Urinary bladder (tissue), 4 donors: Measurements from ENCODE around the gene CCR5. TPM values are rescaled to one million over a fixed set of nuclear protein-coding genes. Genes with fewer than 3 reads are reported as not detected.

Source experiments
- DNase-seq: peaks from one replicate; pipeline ENCODE4 v3.0.0-alpha.2; 2015; ENCODE audit errors: extremely low spot score
- H3K27ac ChIP-seq: one replicate; pipeline ENCODE4 v1.5.1; 2013; ENCODE audit warnings: low read depth, mild to moderate bottlenecking, moderate library complexity
- H3K36me3 ChIP-seq: one replicate; pipeline ENCODE4 v1.6.1; 2013; ENCODE audit warnings: mild to moderate bottlenecking, moderate library complexity; ENCODE audit not compliant: insufficient read depth
- H3K4me1 ChIP-seq: one replicate; pipeline ENCODE4 v1.6.1; 2013; ENCODE audit warnings: mild to moderate bottlenecking, moderate library complexity; ENCODE audit not compliant: insufficient read depth
- H3K4me3 ChIP-seq: one replicate; pipeline ENCODE4 v1.5.1; 2013; ENCODE audit warnings: low read depth, low read length
- WGBS: extraction: QIAGEN DNeasy Blood & Tissue Kit; methylation state at CpG from one replicate; pipeline ENCODE4 v1.1.7; 2013; 5-methylcytosine and 5-hydroxymethylcytosine counted together
- polyA plus RNA-seq: library from polyadenylated mRNA; stranded (reverse); fragments of 200-250 nt; gene quantifications from one replicate; pipeline ENCODE4 v1.2.3, GENCODE V29; 2013
- total RNA-seq: library from RNA; depleted of rRNA; stranded (reverse); fragments of >200 nt; gene quantifications from one replicate; pipeline ENCODE4 v1.2.3, GENCODE V29; 2014
- donor health status: healthy with polysubstance abuse.
- donor health status: healthy.

The CCR5 gene
- total and polyA plus RNA-seq, 2 donors: 1.0 to 1.4 TPM

GRCh38 chr3:46351646-46352045, 19.1 kb upstream of the CCR5 start:
- WGBS: 83% methylated on average over 3 of the region's 3 CpGs
- Histone ChIP-seq H3K4me1 (no peaks in the 10 kb centered on the region), H3K4me3 (no peak overlapping the region), H3K36me3 (no peaks in the 10 kb centered on the region), H3K27ac (no peak overlapping the region)
- DNase-seq: no peak

- WGBS: 80% methylated on average over 4 of the region's 4 CpGs
- Histone ChIP-seq H3K27ac (no peak overlapping the region), H3K4me1 (no peaks in the 10 kb centered on the region), H3K36me3 (no peaks in the 10 kb centered on the region), H3K4me3 (no peak overlapping the region)
- DNase-seq: no peak
Measured at GRCh38 chr3:46353090-46353489, 17.7 kb upstream of the CCR5 start.

GRCh38 chr3:46353647-46354410, 16.9 kb upstream of the CCR5 start, which contains the start of gene CCR2:
CCR2 (plus strand) TSS chr3:46354111; CDS start chr3:46357528, 3,417 bp downstream.
- H3K27ac ChIP-seq: no peak within 1 kb of the TSS
- no peak for DNase-seq
- no peaks in the 10 kb centered on the region for H3K4me1 ChIP-seq
- no peaks in the 10 kb centered on the region for H3K36me3 ChIP-seq
- WGBS: 65% methylated on average over 7 of the region's 7 CpGs
- no peak within 1 kb of the TSS for H3K4me3 ChIP-seq

GRCh38 chr3:46354478-46354877, 16.3 kb upstream of the CCR5 start:
- WGBS: 42% methylated on average over 1 of the region's 1 CpG
- no peak for DNase-seq
- Histone ChIP-seq H3K4me1 (no peaks in the 10 kb centered on the region), H3K27ac (no peak overlapping the region), H3K4me3 (no peak overlapping the region), H3K36me3 (no peaks in the 10 kb centered on the region)

GRCh38 chr3:46354984-46355383, 15.8 kb upstream of the CCR5 start:
- no peaks in the 10 kb centered on the region for H3K4me1 ChIP-seq
- no peak overlapping the region for H3K27ac ChIP-seq
- DNase-seq: no peak
- no peak overlapping the region for H3K4me3 ChIP-seq
- no peaks in the 10 kb centered on the region for H3K36me3 ChIP-seq

GRCh38 chr3:46356276-46356675, 14.5 kb upstream of the CCR5 start:
- H3K4me1 ChIP-seq: no peaks in the 10 kb centered on the region
- H3K27ac ChIP-seq: no peak overlapping the region
- 54% methylated on average over 3 of the region's 3 CpGs for WGBS
- H3K36me3 ChIP-seq: no peaks in the 10 kb centered on the region
- H3K4me3 ChIP-seq: no peak overlapping the region
- DNase-seq: no peak

- DNase-seq: no peak
- no peaks in the 10 kb centered on the region for H3K36me3 ChIP-seq
- H3K4me3 ChIP-seq: no peak overlapping the region
- 79% methylated on average over 4 of the region's 4 CpGs for WGBS
- H3K4me1 ChIP-seq: no peaks in the 10 kb centered on the region
- no peak overlapping the region for H3K27ac ChIP-seq
Measured at GRCh38 chr3:46356909-46357308, 13.8 kb upstream of the CCR5 start.

- DNase-seq: no peak
- WGBS: 75% methylated on average over 6 of the region's 6 CpGs
- H3K36me3 ChIP-seq: no peaks in the 10 kb centered on the region
- H3K4me1 ChIP-seq: no peaks in the 10 kb centered on the region
- no peak overlapping the region for H3K27ac ChIP-seq
- H3K4me3 ChIP-seq: no peak overlapping the region
Measured at GRCh38 chr3:46358466-46358865, 12.3 kb upstream of the CCR5 start.

- Histone ChIP-seq H3K27ac (no peak overlapping the region), H3K36me3 (no peaks in the 10 kb centered on the region), H3K4me1 (no peaks in the 10 kb centered on the region), H3K4me3 (no peak overlapping the region)
- no peak for DNase-seq
- WGBS: 38% methylated on average over 11 of the region's 11 CpGs
Measured at GRCh38 chr3:46359733-46360493, 10.8 kb upstream of the CCR5 start.

GRCh38 chr3:46360907-46361306, 9.8 kb upstream of the CCR5 start:
- DNase-seq: no peak
- no peak overlapping the region for H3K27ac ChIP-seq
- H3K4me3 ChIP-seq: no peak overlapping the region
- WGBS: 67% methylated on average over 6 of the region's 6 CpGs
- H3K4me1 ChIP-seq: no peaks in the 10 kb centered on the region
- no peaks in the 10 kb centered on the region for H3K36me3 ChIP-seq

- Histone ChIP-seq H3K4me1 (no peaks in the 10 kb centered on the region), H3K4me3 (no peak overlapping the region), H3K27ac (no peak overlapping the region), H3K36me3 (no peaks in the 10 kb centered on the region)
- WGBS: 66% methylated on average over 8 of the region's 8 CpGs
- DNase-seq: no peak
Measured at GRCh38 chr3:46361408-46362283, 9.1 kb upstream of the CCR5 start.

- Histone ChIP-seq H3K27ac (no peak overlapping the region), H3K36me3 (no peaks in the 10 kb centered on the region), H3K4me3 (no peak overlapping the region), H3K4me1 (no peaks in the 10 kb centered on the region)
- DNase-seq: no peak
- 86% methylated on average over 4 of the region's 4 CpGs for WGBS
Measured at GRCh38 chr3:46365041-46365440, 5.7 kb upstream of the CCR5 start.

GRCh38 chr3:46365737-46366524, 4.8 kb upstream of the CCR5 start:
- no peak overlapping the region for H3K4me3 ChIP-seq
- H3K36me3 ChIP-seq: no peaks in the 10 kb centered on the region
- H3K27ac ChIP-seq: no peak overlapping the region
- no peaks in the 10 kb centered on the region for H3K4me1 ChIP-seq
- no peak for DNase-seq
- 93% methylated on average over 5 of the region's 5 CpGs for WGBS
